Measurements from ENCODE around the gene SLC25A48.
A peak's percentile ranks its signal among the peaks of the same experiment; 100 is the strongest.
"Not testable (repeated sequence)": the region's sequence is repeated elsewhere in the genome, so short reads cannot be mapped to it uniquely, and the experiment has no call there.

SLC25A48 gene

GRCh38 chr5:135831439-135831838 is 3.0 kb upstream of the SLC25A48 start:
- H3K36me3 ChIP-seq (ENCODE audit: insufficient read depth, low read length), result no peaks in the 10 kb centered on the region
- H3K4me2 ChIP-seq (ENCODE audit: low read length), result no peak overlapping the region
- no peaks in the 10 kb centered on the region for H3K4me1 ChIP-seq (ENCODE audit: control insufficient read depth, insufficient read depth, low read length)
- H3K9ac ChIP-seq (ENCODE audit: low read depth, low read length), result no peak overlapping the region
- no peak overlapping the region for H3K4me3 ChIP-seq (ENCODE audit: low read length)
- H3K27me3 ChIP-seq (ENCODE audit: control insufficient read depth, insufficient read depth, low read length), result peaks cover 63% of the 10 kb centered on the region
- H3K9me3 ChIP-seq (replicated peaks; ENCODE audit: low read length), result no peaks in the 10 kb centered on the region

- no peak overlapping the region for H3K4me3 ChIP-seq (ENCODE audit: low read length)
- H3K36me3 ChIP-seq (ENCODE audit: insufficient read depth, low read length), result no peaks in the 10 kb centered on the region
- H3K9ac ChIP-seq (ENCODE audit: low read depth, low read length), result no peak overlapping the region
- H3K27me3 ChIP-seq (ENCODE audit: control insufficient read depth, insufficient read depth, low read length), result peaks cover 64% of the 10 kb centered on the region
- H3K4me1 ChIP-seq (ENCODE audit: control insufficient read depth, insufficient read depth, low read length), result no peaks in the 10 kb centered on the region
- H3K9me3 ChIP-seq (replicated peaks; ENCODE audit: low read length), result no peaks in the 10 kb centered on the region
- H3K4me2 ChIP-seq (ENCODE audit: low read length), result no peak overlapping the region
Measured at GRCh38 chr5:135831851-135832555, 2.5 kb upstream of the SLC25A48 start.

GRCh38 chr5:135832941-135833920 is 1.2 kb upstream of the SLC25A48 start:
- Histone ChIP-seq H3K4me2 (ENCODE audit: low read length) (no peak overlapping the region), H3K27me3 (ENCODE audit: control insufficient read depth, insufficient read depth, low read length) (peaks cover 65% of the 10 kb centered on the region), H3K4me3 (ENCODE audit: low read length) (no peak overlapping the region), H3K9ac (ENCODE audit: low read depth, low read length) (no peak overlapping the region), H3K4me1 (ENCODE audit: control insufficient read depth, insufficient read depth, low read length) (no peaks in the 10 kb centered on the region), H3K9me3 (replicated peaks; ENCODE audit: low read length) (no peaks in the 10 kb centered on the region), H3K36me3 (ENCODE audit: insufficient read depth, low read length) (no peaks in the 10 kb centered on the region)

- Histone ChIP-seq H3K9me3 (replicated peaks; ENCODE audit: low read length) (no peaks in the 10 kb centered on the region), H3K4me1 (ENCODE audit: control insufficient read depth, insufficient read depth, low read length) (no peaks in the 10 kb centered on the region), H3K4me3 (ENCODE audit: low read length) (peak overlapping the region; percentile 60), H3K36me3 (ENCODE audit: insufficient read depth, low read length) (no peaks in the 10 kb centered on the region), H3K27me3 (ENCODE audit: control insufficient read depth, insufficient read depth, low read length) (peaks cover 61% of the 10 kb centered on the region), H3K4me2 (ENCODE audit: low read length) (peak overlapping the region; percentile 80), H3K9ac (ENCODE audit: low read depth, low read length) (no peak overlapping the region)
Measured at GRCh38 chr5:135833961-135834638, 363 bp upstream of the SLC25A48 start.

GRCh38 chr5:135835766-135836165 is 1.3 kb downstream of the SLC25A48 start:
- Histone ChIP-seq H3K9me3 (replicated peaks; ENCODE audit: low read length) (no peaks in the 10 kb centered on the region), H3K27me3 (ENCODE audit: control insufficient read depth, insufficient read depth, low read length) (peaks cover 53% of the 10 kb centered on the region), H3K36me3 (ENCODE audit: insufficient read depth, low read length) (no peaks in the 10 kb centered on the region)

GRCh38 chr5:135838395-135838794 is 3.9 kb downstream of the SLC25A48 start:
- peaks cover 45% of the 10 kb centered on the region for H3K27me3 ChIP-seq (ENCODE audit: control insufficient read depth, insufficient read depth, low read length)
- H3K4me1 ChIP-seq (ENCODE audit: control insufficient read depth, insufficient read depth, low read length); H3K36me3 ChIP-seq (ENCODE audit: insufficient read depth, low read length); H3K9me3 ChIP-seq (replicated peaks; ENCODE audit: low read length); H3K4me3 ChIP-seq (ENCODE audit: low read length); H3K9ac ChIP-seq (ENCODE audit: low read depth, low read length); H3K4me2 ChIP-seq (ENCODE audit: low read length): not testable (repeated sequence)

More at GRCh38 chr5:135835766-135836165, 1.3 kb downstream of the SLC25A48 start:
- Histone ChIP-seq H3K4me3 (ENCODE audit: low read length) (no peak overlapping the region), H3K9ac (ENCODE audit: low read depth, low read length) (no peak overlapping the region), H3K4me1 (ENCODE audit: control insufficient read depth, insufficient read depth, low read length) (no peaks in the 10 kb centered on the region), H3K4me2 (ENCODE audit: low read length) (no peak overlapping the region)

- Histone ChIP-seq H3K27me3 (ENCODE audit: control insufficient read depth, insufficient read depth, low read length) (peaks cover 36% of the 10 kb centered on the region), H3K36me3 (ENCODE audit: insufficient read depth, low read length) (no peaks in the 10 kb centered on the region), H3K9me3 (replicated peaks; ENCODE audit: low read length) (no peaks in the 10 kb centered on the region), H3K4me1 (ENCODE audit: control insufficient read depth, insufficient read depth, low read length) (no peaks in the 10 kb centered on the region), H3K4me3 (ENCODE audit: low read length) (no peak overlapping the region), H3K9ac (ENCODE audit: low read depth, low read length) (no peak overlapping the region), H3K4me2 (ENCODE audit: low read length) (no peak overlapping the region)
Measured at GRCh38 chr5:135839566-135839965, 5.1 kb downstream of the SLC25A48 start.

- Histone ChIP-seq H3K36me3 (ENCODE audit: insufficient read depth, low read length) (no peaks in the 10 kb centered on the region), H3K27me3 (ENCODE audit: control insufficient read depth, insufficient read depth, low read length) (peaks cover 27% of the 10 kb centered on the region), H3K9ac (ENCODE audit: low read depth, low read length) (no peak overlapping the region), H3K9me3 (replicated peaks; ENCODE audit: low read length) (no peaks in the 10 kb centered on the region), H3K4me2 (ENCODE audit: low read length) (no peak overlapping the region), H3K4me1 (ENCODE audit: control insufficient read depth, insufficient read depth, low read length) (no peaks in the 10 kb centered on the region), H3K4me3 (ENCODE audit: low read length) (no peak overlapping the region)
Measured at GRCh38 chr5:135840959-135841358, 6.5 kb downstream of the SLC25A48 start.

GRCh38 chr5:135842737-135843136 is 8.3 kb downstream of the SLC25A48 start:
- Histone ChIP-seq H3K4me3 (ENCODE audit: low read length) (no peak overlapping the region), H3K4me2 (ENCODE audit: low read length) (no peak overlapping the region), H3K27me3 (ENCODE audit: control insufficient read depth, insufficient read depth, low read length) (peaks cover 26% of the 10 kb centered on the region), H3K9ac (ENCODE audit: low read depth, low read length) (no peak overlapping the region), H3K4me1 (ENCODE audit: control insufficient read depth, insufficient read depth, low read length) (no peaks in the 10 kb centered on the region), H3K36me3 (ENCODE audit: insufficient read depth, low read length) (no peaks in the 10 kb centered on the region), H3K9me3 (replicated peaks; ENCODE audit: low read length) (no peaks in the 10 kb centered on the region)

GRCh38 chr5:135843571-135844337 is 9.3 kb downstream of the SLC25A48 start:
- Histone ChIP-seq H3K4me3 (ENCODE audit: low read length) (no peak overlapping the region), H3K4me2 (ENCODE audit: low read length) (no peak overlapping the region), H3K4me1 (ENCODE audit: control insufficient read depth, insufficient read depth, low read length) (no peaks in the 10 kb centered on the region), H3K27me3 (ENCODE audit: control insufficient read depth, insufficient read depth, low read length) (peaks cover 26% of the 10 kb centered on the region), H3K9me3 (replicated peaks; ENCODE audit: low read length) (no peaks in the 10 kb centered on the region), H3K9ac (ENCODE audit: low read depth, low read length) (no peak overlapping the region), H3K36me3 (ENCODE audit: insufficient read depth, low read length) (no peaks in the 10 kb centered on the region)

GRCh38 chr5:135846311-135846710 is 11.8 kb downstream of the SLC25A48 start:
- Histone ChIP-seq H3K4me2 (ENCODE audit: low read length) (no peak overlapping the region), H3K27me3 (ENCODE audit: control insufficient read depth, insufficient read depth, low read length) (peaks cover 25% of the 10 kb centered on the region), H3K9me3 (replicated peaks; ENCODE audit: low read length) (no peaks in the 10 kb centered on the region), H3K4me1 (ENCODE audit: control insufficient read depth, insufficient read depth, low read length) (no peaks in the 10 kb centered on the region), H3K9ac (ENCODE audit: low read depth, low read length) (no peak overlapping the region), H3K36me3 (ENCODE audit: insufficient read depth, low read length) (no peaks in the 10 kb centered on the region), H3K4me3 (ENCODE audit: low read length) (no peak overlapping the region)

Measured in skeletal muscle satellite cell (primary cell).